ENCODE results near the gene LRRC1. TPM values are rescaled to one million over a fixed set of nuclear protein-coding genes. Genes with fewer than 3 reads are reported as not detected.

Gene LRRC1
- polyA plus RNA-seq, 1 donor (not counting 4 experiments of a cell fraction or from before 2014, with no cell fraction given), result 19.7 TPM

- H3K9me1 ChIP-seq (ENCODE audit: control insufficient read depth, extremely low read depth, insufficient read depth, low read length), result no peaks in the 10 kb centered on the region
- TF ChIP-seq EZH2 (IDR thresholded peaks at IDR 0.05; ENCODE audit: low read length) (no peak), CTCF (optimal IDR thresholded peaks at IDR 0.05 in 1 of 3, IDR thresholded peaks at IDR 0.05 in 1 of 3, conservative IDR thresholded peaks at IDR 0.05 in 1 of 3; ENCODE audit: extremely low read depth in 1 of 3, insufficient read depth in 2 of 3, low read length in 3 of 3) (no peak)
- H3K79me2 ChIP-seq (ENCODE audit: control insufficient read depth, insufficient read depth, low read length), result peaks cover 60% of the 10 kb centered on the region
- no peaks in the 10 kb centered on the region for H3K36me3 ChIP-seq (ENCODE audit: control insufficient read depth in 2 of 2, extremely low read depth in 1 of 2, insufficient read depth in 2 of 2, low read length in 2 of 2)
- no peak for DNase-seq (ENCODE audit: low read depth, low spot score)
- H3K9me3 ChIP-seq (ENCODE audit: control insufficient read depth, low read depth, low read length), result no peaks in the 10 kb centered on the region
- H4K20me1 ChIP-seq (ENCODE audit: control insufficient read depth, extremely low read depth, insufficient read depth, low read length), result no peaks in the 10 kb centered on the region
- FAIRE-seq, result peak; percentile 73
- H3K9ac ChIP-seq (ENCODE audit: control insufficient read depth, extremely low read depth, insufficient read depth, low read length), result no peak overlapping the region
- no peak overlapping the region for H3K4me2 ChIP-seq (ENCODE audit: control insufficient read depth, extremely low read depth, insufficient read depth, low read depth, low read length)
- no peak overlapping the region for H3K4me3 ChIP-seq (ENCODE audit: control insufficient read depth in 2 of 3, extremely low read depth in 1 of 3, insufficient read depth in 2 of 3, low read depth in 1 of 3, low read length in 3 of 3)
- dilution Hi-C loops (cut with MboI; ENCODE audit: extremely low pct_ligation_motif_present, low sequenced_read_pairs), result no loop called here
- H3K4me1 ChIP-seq (ENCODE audit: control insufficient read depth, extremely low read depth, insufficient read depth, low read length), result peaks cover 19% of the 10 kb centered on the region
- H3K27ac ChIP-seq (ENCODE audit: control insufficient read depth, insufficient read depth, low read length), result no peak overlapping the region
- H3K27me3 ChIP-seq (ENCODE audit: control insufficient read depth, extremely low read depth, insufficient read depth, low read length), result no peaks in the 10 kb centered on the region
- no peak overlapping the region for H2AFZ ChIP-seq (ENCODE audit: control insufficient read depth, low read length)
Measured at GRCh38 chr6:53837865-53838769, 43.3 kb downstream of the LRRC1 start.

- H3K9ac ChIP-seq (ENCODE audit: control insufficient read depth, extremely low read depth, insufficient read depth, low read length), result no peak overlapping the region
- DNase-seq (ENCODE audit: low read depth, low spot score), result no peak
- peaks cover 6% of the 10 kb centered on the region for H3K4me1 ChIP-seq (ENCODE audit: control insufficient read depth, extremely low read depth, insufficient read depth, low read length)
- H3K79me2 ChIP-seq (ENCODE audit: control insufficient read depth, insufficient read depth, low read length), result peaks cover 66% of the 10 kb centered on the region
- H3K27me3 ChIP-seq (ENCODE audit: control insufficient read depth, extremely low read depth, insufficient read depth, low read length), result no peaks in the 10 kb centered on the region
- dilution Hi-C loops (cut with MboI; ENCODE audit: extremely low pct_ligation_motif_present, low sequenced_read_pairs), result no loop called here
- no peak for FAIRE-seq
- H4K20me1 ChIP-seq (ENCODE audit: control insufficient read depth, extremely low read depth, insufficient read depth, low read length), result no peaks in the 10 kb centered on the region
- no peaks in the 10 kb centered on the region for H3K9me3 ChIP-seq (ENCODE audit: control insufficient read depth, low read depth, low read length)
- H3K9me1 ChIP-seq (ENCODE audit: control insufficient read depth, extremely low read depth, insufficient read depth, low read length), result no peaks in the 10 kb centered on the region
- no peak overlapping the region for H3K4me2 ChIP-seq (ENCODE audit: control insufficient read depth, extremely low read depth, insufficient read depth, low read depth, low read length)
- H3K4me3 ChIP-seq (ENCODE audit: control insufficient read depth in 2 of 3, extremely low read depth in 1 of 3, insufficient read depth in 2 of 3, low read depth in 1 of 3, low read length in 3 of 3), result no peak overlapping the region
- H3K27ac ChIP-seq (ENCODE audit: control insufficient read depth, insufficient read depth, low read length), result no peak overlapping the region
- TF ChIP-seq EZH2 (IDR thresholded peaks at IDR 0.05; ENCODE audit: low read length), result no peak
- no peak for TF ChIP-seq CTCF (optimal IDR thresholded peaks at IDR 0.05 in 1 of 3, IDR thresholded peaks at IDR 0.05 in 1 of 3, conservative IDR thresholded peaks at IDR 0.05 in 1 of 3; ENCODE audit: extremely low read depth in 1 of 3, insufficient read depth in 2 of 3, low read length in 3 of 3)
- peaks cover 0 to 2% of the 10 kb centered on the region in 2 experiments for H3K36me3 ChIP-seq (ENCODE audit: control insufficient read depth in 2 of 2, extremely low read depth in 1 of 2, insufficient read depth in 2 of 2, low read length in 2 of 2)
- H2AFZ ChIP-seq (ENCODE audit: control insufficient read depth, low read length), result no peak overlapping the region
Measured at GRCh38 chr6:53840027-53840426, 45.2 kb downstream of the LRRC1 start.

All from keratinocyte (primary cell).